ENCODE results near the gene SGIP1.
"Not testable (repeated sequence)": the region's sequence is repeated elsewhere in the genome, so short reads cannot be mapped to it uniquely, and the experiment has no call there.

SGIP1 gene

GRCh38 chr1:66775646-66776045 lies 241.7 kb downstream of the SGIP1 start:
- ATAC-seq (ENCODE audit: low read depth) (no peak), DNase-seq (ENCODE audit: low spot score) (no peak)
- Histone ChIP-seq H3K27me3 (ENCODE audit: insufficient read depth, poor library complexity, severe bottlenecking) (no peaks in the 10 kb centered on the region), H3K4me3 (ENCODE audit: severe bottlenecking) (no peak overlapping the region), H3K4me1 (ENCODE audit: insufficient read depth, poor library complexity, severe bottlenecking) (no peaks in the 10 kb centered on the region), H3K27ac (ENCODE audit: poor library complexity, severe bottlenecking) (no peak overlapping the region), H3K36me3 (ENCODE audit: low read depth) (no peaks in the 10 kb centered on the region), H3K9me3 (ENCODE audit: severe bottlenecking) (no peaks in the 10 kb centered on the region)
- TF ChIP-seq, protein P1, sequence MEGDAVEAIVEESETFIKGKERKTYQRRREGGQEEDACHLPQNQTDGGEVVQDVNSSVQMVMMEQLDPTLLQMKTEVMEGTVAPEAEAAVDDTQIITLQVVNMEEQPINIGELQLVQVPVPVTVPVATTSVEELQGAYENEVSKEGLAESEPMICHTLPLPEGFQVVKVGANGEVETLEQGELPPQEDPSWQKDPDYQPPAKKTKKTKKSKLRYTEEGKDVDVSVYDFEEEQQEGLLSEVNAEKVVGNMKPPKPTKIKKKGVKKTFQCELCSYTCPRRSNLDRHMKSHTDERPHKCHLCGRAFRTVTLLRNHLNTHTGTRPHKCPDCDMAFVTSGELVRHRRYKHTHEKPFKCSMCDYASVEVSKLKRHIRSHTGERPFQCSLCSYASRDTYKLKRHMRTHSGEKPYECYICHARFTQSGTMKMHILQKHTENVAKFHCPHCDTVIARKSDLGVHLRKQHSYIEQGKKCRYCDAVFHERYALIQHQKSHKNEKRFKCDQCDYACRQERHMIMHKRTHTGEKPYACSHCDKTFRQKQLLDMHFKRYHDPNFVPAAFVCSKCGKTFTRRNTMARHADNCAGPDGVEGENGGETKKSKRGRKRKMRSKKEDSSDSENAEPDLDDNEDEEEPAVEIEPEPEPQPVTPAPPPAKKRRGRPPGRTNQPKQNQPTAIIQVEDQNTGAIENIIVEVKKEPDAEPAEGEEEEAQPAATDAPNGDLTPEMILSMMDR (IDR thresholded peaks at IDR 0.05; ENCODE audit: poor library complexity, severe bottlenecking), result no peak

GRCh38 chr1:66777831-66778230 lies 243.9 kb downstream of the SGIP1 start:
- H3K27me3 ChIP-seq (ENCODE audit: insufficient read depth, poor library complexity, severe bottlenecking), result no peaks in the 10 kb centered on the region
- TF ChIP-seq, protein P1 (IDR thresholded peaks at IDR 0.05; ENCODE audit: poor library complexity, severe bottlenecking), result no peak
- H3K4me1 ChIP-seq (ENCODE audit: insufficient read depth, poor library complexity, severe bottlenecking), result no peaks in the 10 kb centered on the region

GRCh38 chr1:66778266-66778665 lies 244.3 kb downstream of the SGIP1 start:
- Histone ChIP-seq H3K27me3 (ENCODE audit: insufficient read depth, poor library complexity, severe bottlenecking) (no peaks in the 10 kb centered on the region), H3K4me1 (ENCODE audit: insufficient read depth, poor library complexity, severe bottlenecking) (no peaks in the 10 kb centered on the region), H3K4me3 (ENCODE audit: severe bottlenecking) (no peak overlapping the region), H3K27ac (ENCODE audit: poor library complexity, severe bottlenecking) (no peak overlapping the region), H3K36me3 (ENCODE audit: low read depth) (no peaks in the 10 kb centered on the region), H3K9me3 (ENCODE audit: severe bottlenecking) (no peaks in the 10 kb centered on the region)
- TF ChIP-seq, protein P1 (IDR thresholded peaks at IDR 0.05; ENCODE audit: poor library complexity, severe bottlenecking), result no peak
- ATAC-seq (ENCODE audit: low read depth), result no peak
- DNase-seq (ENCODE audit: low spot score), result no peak

More at GRCh38 chr1:66777831-66778230, 243.9 kb downstream of the SGIP1 start:
- Histone ChIP-seq H3K36me3 (ENCODE audit: low read depth) (no peaks in the 10 kb centered on the region), H3K9me3 (ENCODE audit: severe bottlenecking) (no peaks in the 10 kb centered on the region), H3K4me3 (ENCODE audit: severe bottlenecking) (no peak overlapping the region), H3K27ac (ENCODE audit: poor library complexity, severe bottlenecking) (no peak overlapping the region)
- no peak for ATAC-seq (ENCODE audit: low read depth)
- DNase-seq (ENCODE audit: low spot score), result no peak

DNA sequence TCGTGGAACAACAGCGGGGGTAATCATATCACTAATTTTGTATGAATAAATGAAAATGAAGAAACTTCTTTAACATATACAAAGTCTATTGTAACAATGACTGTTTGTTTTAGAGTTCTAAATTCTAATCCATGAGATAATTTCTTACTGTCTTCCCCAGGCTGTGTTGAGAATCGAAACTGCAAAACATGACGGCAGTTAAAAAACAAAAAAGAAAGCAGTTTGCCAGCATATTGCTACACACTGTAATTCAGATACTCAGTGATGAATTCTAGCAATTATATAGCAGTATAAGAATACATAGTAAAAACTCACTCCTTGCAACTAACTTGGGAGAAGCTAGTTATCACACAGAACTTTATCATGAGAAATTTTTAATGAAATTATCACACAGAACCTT lies 245.0 kb downstream of the SGIP1 start:
- no peak overlapping the region for H3K4me3 ChIP-seq (ENCODE audit: severe bottlenecking)
- H3K27ac ChIP-seq (ENCODE audit: poor library complexity, severe bottlenecking), result no peak overlapping the region
- H3K36me3 ChIP-seq (ENCODE audit: low read depth), result no peaks in the 10 kb centered on the region
- no peak for DNase-seq (ENCODE audit: low spot score)
- H3K4me1 ChIP-seq (ENCODE audit: insufficient read depth, poor library complexity, severe bottlenecking), result no peaks in the 10 kb centered on the region
- no peaks in the 10 kb centered on the region for H3K27me3 ChIP-seq (ENCODE audit: insufficient read depth, poor library complexity, severe bottlenecking)
- no peaks in the 10 kb centered on the region for H3K9me3 ChIP-seq (ENCODE audit: severe bottlenecking)
- TF ChIP-seq, protein P1 (IDR thresholded peaks at IDR 0.05; ENCODE audit: poor library complexity, severe bottlenecking), result no peak
- no peak for ATAC-seq (ENCODE audit: low read depth)

GRCh38 chr1:66779475-66780078 lies 245.6 kb downstream of the SGIP1 start:
- no peaks in the 10 kb centered on the region for H3K36me3 ChIP-seq (ENCODE audit: low read depth)
- H3K9me3 ChIP-seq (ENCODE audit: severe bottlenecking), result no peaks in the 10 kb centered on the region
- H3K27ac ChIP-seq (ENCODE audit: poor library complexity, severe bottlenecking), result no peak overlapping the region
- DNase-seq (ENCODE audit: low spot score) (no peak), ATAC-seq (ENCODE audit: low read depth) (no peak)
- H3K4me1 ChIP-seq (ENCODE audit: insufficient read depth, poor library complexity, severe bottlenecking), result no peaks in the 10 kb centered on the region
- no peaks in the 10 kb centered on the region for H3K27me3 ChIP-seq (ENCODE audit: insufficient read depth, poor library complexity, severe bottlenecking)
- TF ChIP-seq, protein P1 (IDR thresholded peaks at IDR 0.05; ENCODE audit: poor library complexity, severe bottlenecking), result no peak
- no peak overlapping the region for H3K4me3 ChIP-seq (ENCODE audit: severe bottlenecking)

- not testable (repeated sequence) for H3K9me3 ChIP-seq (ENCODE audit: severe bottlenecking); DNase-seq (ENCODE audit: low spot score); H3K27ac ChIP-seq (ENCODE audit: poor library complexity, severe bottlenecking)
Measured at GRCh38 chr1:66785800-66786199, 251.8 kb downstream of the SGIP1 start.

More at GRCh38 chr1:66785800-66786199, 251.8 kb downstream of the SGIP1 start:
- not testable (repeated sequence) for H3K4me3 ChIP-seq (ENCODE audit: severe bottlenecking); H3K36me3 ChIP-seq (ENCODE audit: low read depth); H3K27me3 ChIP-seq (ENCODE audit: insufficient read depth, poor library complexity, severe bottlenecking); ATAC-seq (ENCODE audit: low read depth); H3K4me1 ChIP-seq (ENCODE audit: insufficient read depth, poor library complexity, severe bottlenecking)
